NCI-H748 (cell line): Measurements from ENCODE around the gene FOXJ3.

Experiments
- DNase-seq: peaks from one replicate; lab custom pipeline; 2025; ENCODE audit not compliant: unreplicated experiment; lab: John Stamatoyannopoulos, UW

Gene FOXJ3

GRCh38 chr1:42311897-42312296 lies 23.1 kb downstream of the FOXJ3 start:
- DNase-seq = no peak

GRCh38 chr1:42311138-42311537 lies 23.9 kb downstream of the FOXJ3 start:
- no peak for DNase-seq

DNA sequence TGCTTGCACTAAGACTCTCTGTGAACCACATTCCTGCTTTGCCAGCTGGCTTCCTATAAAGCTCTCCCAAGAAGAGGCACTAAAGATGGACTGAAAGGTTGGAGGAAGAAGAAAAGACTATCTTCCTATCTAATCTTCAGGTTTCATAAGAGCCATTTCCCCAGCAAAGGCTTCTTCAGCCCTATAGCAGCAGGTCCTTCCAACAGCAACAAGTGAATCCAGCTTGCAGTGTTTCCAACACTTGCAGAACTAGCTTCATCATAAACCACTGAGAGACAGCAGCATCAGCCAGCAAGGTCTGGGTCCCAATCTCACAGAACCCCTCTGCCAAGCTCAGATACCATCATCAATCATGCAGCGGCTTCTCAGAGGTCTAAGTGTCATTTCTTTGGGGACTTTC lies 28.1 kb downstream of the FOXJ3 start:
- DNase-seq = no peak

- peak; percentile 64 for DNase-seq
These were observed 29.4 kb downstream of the FOXJ3 start for GRCh38 chr1:42305639-42306038.

DNA sequence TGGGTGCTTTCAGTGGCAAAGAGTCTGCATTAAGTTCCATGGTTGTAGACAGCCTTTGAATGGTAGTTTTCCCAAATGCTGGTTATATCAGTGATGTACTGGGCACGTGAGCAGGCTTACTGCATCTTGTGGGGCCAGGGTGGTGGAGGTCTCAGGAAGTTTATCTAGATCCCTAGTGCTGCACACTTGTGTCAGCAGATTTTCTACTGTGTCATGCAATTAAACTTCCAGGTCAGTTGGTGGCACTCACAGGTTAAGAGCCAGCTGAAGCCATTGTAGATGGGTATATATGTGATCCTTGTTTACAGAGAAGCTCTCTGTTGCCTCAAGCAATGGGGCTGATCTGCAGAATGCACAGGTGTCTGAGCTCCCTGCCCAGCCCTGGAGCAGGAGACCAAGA lies 33.0 kb downstream of the FOXJ3 start:
- no peak for DNase-seq

DNA sequence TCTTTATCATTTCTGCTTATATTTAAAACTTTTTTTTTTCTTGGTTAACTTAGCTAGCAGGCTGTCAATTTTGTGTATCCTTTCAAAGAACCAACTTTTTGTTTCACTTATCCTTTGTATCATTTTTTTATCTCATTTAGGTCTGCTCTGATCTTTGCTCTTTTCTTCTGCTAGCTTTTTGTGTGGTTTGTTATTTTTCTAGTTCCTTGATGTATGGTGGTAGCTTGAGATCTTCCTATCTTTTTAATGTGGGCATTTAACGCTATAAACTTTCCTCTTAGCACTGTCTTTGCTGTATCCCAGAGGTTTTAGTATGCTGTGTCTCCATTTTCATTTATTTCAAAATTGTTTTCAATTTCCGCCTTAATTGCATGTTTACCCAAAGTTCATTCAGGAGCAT lies 36.5 kb downstream of the FOXJ3 start:
- DNase-seq = no peak

DNA sequence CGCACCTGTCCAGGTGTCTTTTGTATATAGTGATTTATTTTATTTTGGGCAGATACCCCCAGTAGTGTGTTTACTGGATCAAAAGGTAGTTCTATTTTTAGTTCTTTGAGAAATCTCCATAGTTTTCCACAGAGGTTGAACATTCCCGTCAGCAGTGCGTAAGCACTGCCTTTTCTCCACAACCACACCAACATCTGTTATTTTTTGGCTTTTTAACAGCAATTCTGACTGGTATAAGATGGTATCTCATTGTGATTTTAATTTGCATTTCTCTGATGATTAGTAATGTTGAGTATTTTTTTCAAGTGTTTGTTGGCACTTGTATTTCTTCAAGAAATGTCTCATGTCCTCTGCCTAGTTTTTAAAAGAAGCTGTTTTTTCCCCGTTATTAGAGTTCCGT lies 39.2 kb downstream of the FOXJ3 start:
- no peak for DNase-seq

GRCh38 chr1:42290130-42290529 lies 44.9 kb downstream of the FOXJ3 start:
- DNase-seq = peak; percentile 51

- no peak for DNase-seq
These were observed 46.6 kb downstream of the FOXJ3 start for GRCh38 chr1:42288311-42288985.

- DNase-seq = no peak
These were observed 52.0 kb downstream of the FOXJ3 start for GRCh38 chr1:42282867-42283583.

GRCh38 chr1:42282024-42282579 lies 52.9 kb downstream of the FOXJ3 start:
- no peak for DNase-seq

GRCh38 chr1:42280821-42281220 lies 54.2 kb downstream of the FOXJ3 start:
- no peak for DNase-seq

DNA sequence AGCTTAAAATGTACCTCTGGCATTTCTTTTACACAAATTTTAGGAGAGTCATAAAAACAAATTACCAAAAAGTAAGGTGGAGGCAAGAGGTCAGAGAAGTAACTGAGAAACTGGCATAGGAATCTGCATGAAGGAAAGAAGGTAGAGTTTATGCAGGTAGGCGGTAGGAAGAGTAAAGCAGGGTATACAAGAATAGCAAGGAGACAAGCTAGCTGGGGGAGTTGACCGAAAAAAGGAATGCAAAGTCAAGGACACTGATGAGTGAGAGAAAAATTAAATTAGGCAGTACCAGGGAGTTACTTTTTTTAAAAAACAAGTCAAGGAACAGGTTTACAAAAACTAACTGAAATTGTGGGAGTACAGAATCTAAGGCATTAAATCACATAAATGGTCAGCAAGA lies 56.0 kb downstream of the FOXJ3 start:
- no peak for DNase-seq

DNA sequence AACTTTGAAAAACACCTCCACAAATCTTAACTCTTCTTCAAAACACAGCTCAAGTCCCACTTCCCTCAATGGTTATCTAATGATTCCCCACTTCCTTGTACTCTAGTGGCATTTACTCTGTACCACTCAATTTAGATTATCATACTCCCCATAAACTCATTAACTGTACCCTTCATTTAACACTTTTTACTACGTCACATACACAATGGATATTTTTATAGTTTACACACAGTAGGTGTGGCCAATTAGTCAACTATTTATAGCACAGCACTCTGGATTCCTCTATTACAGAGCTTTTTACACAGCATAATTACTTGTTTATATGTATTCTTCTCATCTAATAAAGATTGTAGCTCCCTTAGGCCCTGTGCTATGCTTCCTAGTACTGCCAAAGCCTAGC lies 62.1 kb downstream of the FOXJ3 start:
- no peak for DNase-seq

DNA sequence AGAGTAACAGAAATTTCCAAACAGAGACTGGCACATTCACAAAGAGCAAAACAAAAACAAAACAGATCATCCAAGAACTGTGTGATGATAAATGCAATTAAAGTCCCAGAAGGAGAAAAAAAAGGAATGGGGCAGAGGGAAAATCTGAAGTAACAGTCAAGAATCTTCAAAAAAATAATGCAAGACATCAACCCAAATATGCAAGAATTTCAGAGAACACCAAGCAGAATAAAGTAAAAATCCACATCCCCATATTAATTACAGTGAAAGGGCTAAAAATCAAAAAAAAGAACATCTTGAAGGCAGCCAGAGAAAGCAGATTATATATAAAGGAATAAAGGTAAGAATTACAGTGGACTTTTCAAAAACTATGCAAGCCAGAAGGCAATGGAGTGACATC lies 67.1 kb downstream of the FOXJ3 start:
- DNase-seq = no peak

DNA sequence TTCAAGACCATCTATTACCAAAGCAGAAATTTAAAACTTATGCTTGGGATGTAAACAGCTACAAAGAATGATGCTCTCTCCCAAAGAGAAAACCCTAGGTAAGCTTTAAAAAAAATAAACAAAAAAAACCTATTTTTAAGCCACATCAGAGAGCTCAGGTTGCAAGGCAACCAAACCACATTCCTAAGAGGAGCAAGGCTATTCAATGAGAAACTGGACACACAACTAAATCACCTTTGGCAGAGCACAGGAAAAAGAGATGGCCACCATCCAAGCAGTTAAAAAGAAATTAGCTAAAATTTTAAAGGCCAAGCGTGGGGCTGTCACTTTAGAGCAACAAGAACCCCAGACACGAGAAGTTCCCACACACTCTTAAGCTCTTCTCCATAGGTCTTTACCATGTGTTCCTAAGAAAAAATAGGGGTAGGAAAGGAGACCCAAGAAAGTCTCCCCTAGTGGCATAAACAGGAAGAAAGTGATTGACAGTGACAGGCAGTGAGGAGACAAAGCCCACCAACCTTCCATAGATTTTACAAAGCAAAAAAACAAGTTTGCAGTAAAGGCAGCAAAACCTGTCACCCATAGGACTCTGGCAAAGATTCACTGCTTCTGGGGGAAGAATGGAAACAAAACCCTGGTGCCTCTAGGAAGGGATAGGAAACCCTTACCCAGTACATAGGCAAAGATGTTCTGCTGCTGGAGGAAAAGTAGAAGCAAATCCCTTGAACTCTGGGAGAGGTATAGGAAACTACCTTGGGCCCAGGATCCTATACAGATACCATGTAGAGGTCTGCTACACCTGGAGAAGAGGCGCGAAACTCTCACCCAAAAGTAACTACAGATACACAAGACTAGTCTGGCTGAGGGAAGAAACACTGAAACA lies 68.5 kb downstream of the FOXJ3 start:
- peak; percentile 72 for DNase-seq

GRCh38 chr1:42264511-42265190 lies 70.4 kb downstream of the FOXJ3 start:
- DNase-seq = no peak

GRCh38 chr1:42263019-42263418 lies 72.0 kb downstream of the FOXJ3 start:
- no peak for DNase-seq

DNA sequence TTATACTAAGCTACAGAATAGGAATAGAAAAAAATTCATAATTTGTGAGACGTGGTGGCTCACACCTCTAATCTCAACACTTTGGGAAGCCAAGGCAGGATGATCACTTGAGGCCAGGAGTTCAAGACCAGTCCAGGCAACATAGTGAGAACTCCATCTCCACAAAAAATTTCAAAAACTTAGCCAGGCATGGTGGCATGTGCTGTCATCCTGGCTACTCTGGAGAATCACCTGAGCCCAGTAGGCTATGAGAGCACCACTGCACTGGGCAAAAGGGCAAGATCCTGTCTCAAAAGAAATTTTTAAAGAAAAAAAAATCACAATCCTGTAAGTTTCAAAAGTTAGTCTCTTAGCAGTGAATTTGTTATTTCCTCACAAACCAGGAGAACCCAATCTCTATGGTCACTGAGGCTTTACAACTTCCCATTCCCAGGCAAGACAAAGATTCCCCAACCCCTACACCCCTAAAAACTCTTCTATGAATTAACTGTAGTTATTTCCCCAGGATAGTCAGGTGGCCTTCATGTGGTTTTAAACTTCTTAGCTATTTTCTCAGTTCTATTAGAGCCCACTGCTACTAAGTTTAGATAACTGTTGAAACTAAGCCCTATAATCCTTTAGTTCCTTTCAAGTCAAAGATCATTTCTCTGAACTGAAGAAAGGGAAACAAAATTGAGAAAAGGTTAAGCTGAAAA lies 74.5 kb downstream of the FOXJ3 start:
- no peak for DNase-seq

DNA sequence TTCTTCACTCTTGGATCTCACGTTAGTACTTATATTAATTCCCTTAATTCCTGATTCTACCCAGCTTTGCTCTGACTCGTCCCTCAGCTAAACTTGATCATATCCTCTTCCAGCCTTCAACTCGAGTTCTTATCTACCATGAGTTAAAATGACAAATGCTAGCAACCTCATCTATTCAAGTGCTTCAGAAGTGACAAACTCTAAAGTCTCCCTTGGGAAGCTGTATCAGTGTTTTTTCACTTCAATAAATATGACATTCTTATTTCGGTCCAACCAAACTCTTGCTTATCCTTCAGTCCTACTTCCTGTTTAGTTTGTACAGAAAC lies 75.3 kb downstream of the FOXJ3 start:
- no peak for DNase-seq
